Measurements from ENCODE around the gene SMURF2. TPM values are rescaled to one million over a fixed set of nuclear protein-coding genes. Genes with fewer than 3 reads are reported as not detected.

Gene SMURF2
- polyA plus RNA-seq, 4 donors = 31.0 to 40.4 (median 39.1) TPM

Other genes with a start within 250 kb of the SMURF2 start
- gene MILR1, start 213.2 kb downstream of the SMURF2 start, polyA plus RNA-seq (ENCODE audit: insufficient read length in 4 of 4) = 1 to 10 TPM; 1.7 to 3.8 (median 2.7) TPM
- 10 to 100 TPM; 24.5 to 35.1 (median 28.5) TPM for gene POLG2, start 165.3 kb downstream of the SMURF2 start, polyA plus RNA-seq (ENCODE audit: insufficient read length in 4 of 4)
- 100 to 1,000 TPM; 725 to 890 (median 831) TPM for gene DDX5, start 156.0 kb downstream of the SMURF2 start, polyA plus RNA-seq (ENCODE audit: insufficient read length in 4 of 4)
- 100 to 1,000 TPM in 2 of 4 donors, 10 to 100 TPM in 2; 81.9 to 123 (median 98.2) TPM for gene CEP95, start 155.3 kb downstream of the SMURF2 start, polyA plus RNA-seq (ENCODE audit: insufficient read length in 4 of 4)